NCI-H1436 treated with DMSO at 0.1 percent for 48 hours (cell line): ENCODE results near the gene COL8A2.

Experiments
- DNase-seq: peaks from one replicate; lab custom pipeline; 2025; lab: John Stamatoyannopoulos, UW

Gene COL8A2

DNA sequence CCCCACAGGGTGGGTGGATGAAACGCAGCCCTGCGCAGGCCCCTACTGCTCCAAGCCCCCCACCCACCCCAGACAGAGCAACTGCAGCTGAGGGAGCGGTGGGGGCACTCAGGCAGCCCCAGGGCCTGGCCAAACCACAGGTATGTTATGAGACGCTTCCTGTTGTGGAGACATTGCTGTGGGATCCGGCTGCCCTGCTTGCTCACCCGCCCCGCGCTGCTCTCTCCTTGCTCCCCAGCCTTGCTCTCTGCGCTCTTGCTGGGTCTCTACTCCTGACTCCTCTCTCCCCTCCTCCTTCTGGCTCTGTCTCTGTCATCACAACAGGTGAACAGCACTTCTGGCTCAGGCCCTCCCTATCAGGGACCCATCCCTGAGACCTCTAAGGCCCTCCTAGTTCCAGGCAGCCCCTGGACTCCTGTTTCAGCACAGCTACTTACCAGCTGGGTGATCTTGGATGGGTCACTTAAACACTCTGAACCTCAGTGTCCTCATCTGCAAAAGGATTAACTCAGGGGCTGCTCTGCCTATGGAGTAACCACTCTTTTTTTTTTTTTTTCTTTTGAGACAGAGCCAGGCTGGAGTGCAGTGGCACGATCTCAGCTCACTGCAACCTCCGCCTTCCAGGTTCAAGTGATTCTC is 15.9 kb downstream of the COL8A2 start:
- no peak for DNase-seq

DNA sequence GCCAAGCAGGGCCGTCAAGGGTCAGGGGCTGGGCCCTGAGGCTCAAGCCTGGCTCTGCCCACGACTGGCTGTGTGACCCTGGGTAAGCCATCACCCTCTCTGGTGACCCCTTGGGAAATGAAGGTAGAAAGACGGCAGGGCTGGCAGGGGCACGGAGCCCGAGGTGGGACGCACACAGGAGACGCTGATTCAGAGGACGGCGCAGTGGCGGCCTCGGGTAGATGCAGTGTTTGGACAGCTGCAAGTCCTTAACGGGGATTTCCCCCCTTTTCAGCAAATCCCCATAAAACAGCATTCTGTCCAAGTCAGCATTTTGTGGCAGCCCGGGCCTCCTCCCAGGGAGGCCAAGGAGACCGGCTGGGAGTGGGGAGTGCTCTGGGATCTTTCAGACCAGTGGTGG is 16.7 kb downstream of the COL8A2 start:
- DNase-seq = no peak

DNA sequence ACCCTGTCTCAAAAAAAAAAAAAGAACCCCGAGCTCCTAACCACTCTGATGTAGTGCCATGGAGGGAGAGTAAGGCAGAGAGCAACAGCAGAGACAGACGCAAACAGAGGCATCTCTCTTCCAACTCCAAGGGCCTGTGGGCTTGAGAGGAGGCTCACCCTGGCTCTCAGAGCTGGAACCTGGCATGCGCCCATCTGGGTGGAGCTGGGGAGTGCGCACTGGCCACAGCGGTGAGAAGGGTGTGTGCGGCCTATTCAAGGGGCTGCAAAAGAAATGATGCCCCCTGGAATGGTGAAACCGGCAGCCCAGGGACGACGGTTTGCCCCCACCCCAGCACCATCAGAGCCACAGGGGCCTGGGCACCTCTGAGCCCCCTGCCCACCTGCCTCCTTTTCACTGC is 17.6 kb downstream of the COL8A2 start:
- DNase-seq = no peak

GRCh38 chr1:36106269-36106668 is 18.8 kb downstream of the COL8A2 start:
- DNase-seq = no peak

- DNase-seq = no peak
Measured at GRCh38 chr1:36101546-36101945, 23.5 kb downstream of the COL8A2 start.

DNA sequence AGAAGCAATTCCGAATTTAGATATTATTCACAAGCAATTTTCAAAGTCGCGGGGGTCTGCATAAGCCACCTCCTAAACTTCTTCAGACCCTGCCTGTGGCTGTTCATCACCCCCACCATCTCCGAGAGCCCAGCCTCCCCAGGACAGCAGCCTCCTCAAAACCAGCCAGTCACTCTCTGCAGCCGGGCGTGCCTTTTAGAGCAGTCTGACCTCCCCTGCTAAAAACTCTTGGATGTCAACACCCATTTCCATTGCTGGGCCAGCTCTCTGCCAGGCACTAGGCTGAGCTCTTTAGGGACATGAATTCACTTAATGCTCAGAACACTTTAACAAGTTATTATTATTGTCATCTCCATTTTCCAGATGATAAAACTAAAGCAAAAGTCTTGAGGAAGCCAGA is 24.6 kb downstream of the COL8A2 start:
- no peak for DNase-seq

GRCh38 chr1:36099681-36100341 is 25.2 kb downstream of the COL8A2 start:
- peak; percentile 11 for DNase-seq

- DNase-seq = no peak
Measured at GRCh38 chr1:36098650-36099365, 26.2 kb downstream of the COL8A2 start.

GRCh38 chr1:36097693-36098585 is 27.1 kb downstream of the COL8A2 start:
- DNase-seq = no peak

GRCh38 chr1:36096500-36097432 is 28.3 kb downstream of the COL8A2 start:
- DNase-seq = no peak

DNA sequence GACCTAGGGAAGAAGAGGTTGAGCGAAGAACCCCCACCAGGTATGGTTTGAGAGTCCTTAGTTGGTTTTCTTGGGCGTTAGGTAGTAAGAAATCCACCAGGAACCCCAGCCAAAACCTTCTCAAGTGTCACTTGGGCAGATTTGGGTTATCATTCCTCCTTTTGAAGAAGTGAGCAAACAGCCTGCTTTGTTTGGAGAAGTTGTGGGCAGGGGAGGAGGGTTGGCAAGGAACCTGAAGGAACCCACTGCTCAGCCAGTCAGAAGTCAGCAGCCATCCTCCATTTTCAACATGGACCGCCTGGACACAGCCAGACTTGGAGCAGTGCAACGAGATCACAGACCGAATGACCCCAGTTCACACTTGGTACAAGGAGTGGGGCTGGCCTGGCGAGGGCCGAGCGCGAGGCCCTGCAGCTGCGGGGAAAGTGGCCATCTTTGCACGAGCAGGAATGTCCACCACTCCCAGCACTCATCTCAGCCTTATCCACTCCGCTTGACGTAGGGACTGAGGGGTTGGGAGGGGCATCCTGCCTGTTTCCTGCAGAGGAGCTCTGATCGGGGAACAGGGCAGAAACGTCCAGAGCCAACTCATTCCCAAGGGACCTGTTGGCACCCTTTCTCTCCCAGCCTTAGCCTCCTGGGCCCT is 29.1 kb downstream of the COL8A2 start:
- DNase-seq = no peak

- no peak for DNase-seq
Measured at GRCh38 chr1:36094621-36095061, 30.4 kb downstream of the COL8A2 start.

GRCh38 chr1:36093929-36094328 is 31.1 kb downstream of the COL8A2 start:
- no peak for DNase-seq

DNA sequence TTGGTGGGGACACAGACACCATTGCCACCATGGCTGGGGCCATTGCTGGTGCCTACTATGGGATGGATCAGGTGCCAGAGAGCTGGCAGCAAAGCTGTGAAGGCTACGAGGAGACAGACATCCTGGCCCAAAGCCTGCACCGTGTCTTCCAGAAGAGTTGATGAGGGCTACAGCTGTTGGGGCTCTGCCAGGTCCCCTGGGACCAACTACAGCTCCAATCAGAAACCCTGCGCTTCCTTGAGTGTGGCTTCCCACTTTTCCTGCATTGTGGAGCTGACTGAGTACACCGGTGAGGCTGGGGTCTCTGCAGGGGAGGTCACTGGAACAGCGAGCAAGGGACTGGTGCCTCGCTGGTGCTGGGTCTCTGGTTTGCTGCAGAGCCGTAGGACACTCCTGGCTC is 31.8 kb downstream of the COL8A2 start:
- DNase-seq = no peak

DNA sequence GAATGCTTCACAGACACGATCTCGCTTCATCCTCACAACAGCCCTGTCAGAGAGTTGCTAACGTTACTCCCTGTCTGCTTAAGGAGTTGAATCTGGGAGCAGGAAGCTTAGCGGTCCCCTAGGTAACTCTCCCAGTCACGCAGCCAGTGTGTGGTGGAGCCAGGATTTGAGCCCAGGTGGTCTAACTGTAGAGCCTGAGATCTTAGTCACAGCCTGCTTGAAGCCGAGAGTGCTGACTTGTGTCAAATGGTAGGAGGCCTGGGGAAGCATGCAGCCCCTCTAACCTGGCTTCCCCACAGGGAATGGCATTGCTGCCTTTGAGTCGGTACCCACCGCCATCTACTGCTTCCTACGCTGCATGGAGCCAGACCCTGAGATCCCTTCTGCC is 32.2 kb downstream of the COL8A2 start:
- DNase-seq = no peak

GRCh38 chr1:36092166-36092797 is 32.7 kb downstream of the COL8A2 start:
- DNase-seq = no peak

DNA sequence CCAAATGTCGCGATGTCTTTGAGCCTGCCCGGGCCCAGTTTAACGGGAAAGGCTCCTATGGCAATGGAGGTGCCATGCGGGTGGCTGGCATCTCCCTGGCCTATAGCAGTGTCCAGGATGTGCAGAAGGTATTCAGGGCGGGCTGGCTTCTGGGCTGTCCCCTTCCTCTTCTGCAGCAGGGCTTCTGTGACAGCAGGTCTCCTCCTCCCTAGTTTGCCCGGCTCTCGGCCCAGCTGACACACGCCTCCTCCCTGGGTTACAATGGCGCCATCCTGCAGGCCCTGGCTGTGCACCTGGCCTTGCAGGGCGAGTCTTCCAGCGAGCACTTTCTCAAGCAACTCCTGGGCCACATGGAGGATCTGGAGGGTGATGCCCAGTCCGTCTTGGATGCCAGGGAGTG is 33.3 kb downstream of the COL8A2 start:
- no peak for DNase-seq

DNA sequence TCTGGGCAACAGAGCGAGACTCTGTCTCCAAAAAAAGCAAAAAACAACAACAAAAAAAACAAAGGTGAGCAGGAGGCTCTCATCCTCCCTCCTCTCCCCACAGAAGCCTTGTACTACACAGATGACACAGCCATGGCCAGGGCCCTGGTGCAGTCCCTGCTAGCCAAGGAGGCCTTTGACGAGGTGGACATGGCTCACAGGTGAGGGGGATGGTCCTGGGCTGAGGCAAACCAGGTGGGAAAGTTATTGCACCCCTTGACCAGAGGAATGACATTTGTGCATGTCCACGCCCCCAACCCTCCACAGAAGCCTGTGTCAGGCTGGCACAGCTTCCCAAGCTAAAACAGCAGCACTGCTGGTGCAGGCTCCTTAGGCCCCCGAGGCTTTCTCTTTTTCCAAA is 33.9 kb downstream of the COL8A2 start:
- DNase-seq = no peak

- DNase-seq = no peak
Measured at GRCh38 chr1:36089393-36090121, 35.5 kb downstream of the COL8A2 start.
